GM21529 (cell line): Measurements from ENCODE around the gene TNFRSF6B.

Experiments
- ATAC-seq: cut with Tn5 transposase; IDR thresholded peaks from one replicate; pipeline ENCODE4 v1.9.1; 2021; ENCODE audit not compliant: unreplicated experiment

The TNFRSF6B gene

DNA sequence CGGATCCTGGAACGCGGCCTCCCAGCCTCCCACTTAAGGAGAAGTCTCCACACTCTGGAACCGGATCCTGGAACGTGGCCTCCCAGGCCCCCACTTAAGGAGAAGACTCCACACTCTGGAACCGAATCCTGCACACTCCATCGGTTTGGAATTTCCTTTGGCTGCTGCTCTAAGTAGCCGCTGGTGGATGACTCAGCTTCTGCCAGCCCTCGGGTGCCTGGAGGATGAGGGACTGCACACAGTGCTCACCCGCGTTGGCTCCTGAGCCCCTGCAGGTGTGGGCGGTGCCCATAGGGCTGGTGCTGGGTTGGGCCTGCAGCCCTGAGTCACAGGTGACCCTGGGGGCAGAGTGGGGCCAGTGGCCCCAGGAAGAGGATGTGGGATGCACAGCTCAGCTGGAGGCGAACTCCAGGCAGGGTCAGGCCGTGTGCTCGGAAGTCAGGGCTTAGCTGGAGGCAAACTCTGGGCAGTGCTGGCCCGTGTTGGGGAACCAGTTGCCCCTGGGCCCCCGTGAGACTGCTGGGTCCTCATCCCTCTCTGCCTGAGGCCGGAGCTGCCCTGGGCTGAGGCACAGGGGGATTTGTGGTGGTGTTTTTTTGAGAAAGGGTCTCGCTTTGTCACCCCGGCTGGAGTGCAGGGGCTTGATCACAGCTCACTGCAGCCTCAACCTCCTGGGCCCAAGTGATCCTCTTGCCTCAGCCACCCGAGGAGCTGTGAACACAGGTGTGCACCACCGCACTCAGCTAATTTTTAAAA lies 13.9 kb upstream of the TNFRSF6B start:
- ATAC-seq = no peak

DNA sequence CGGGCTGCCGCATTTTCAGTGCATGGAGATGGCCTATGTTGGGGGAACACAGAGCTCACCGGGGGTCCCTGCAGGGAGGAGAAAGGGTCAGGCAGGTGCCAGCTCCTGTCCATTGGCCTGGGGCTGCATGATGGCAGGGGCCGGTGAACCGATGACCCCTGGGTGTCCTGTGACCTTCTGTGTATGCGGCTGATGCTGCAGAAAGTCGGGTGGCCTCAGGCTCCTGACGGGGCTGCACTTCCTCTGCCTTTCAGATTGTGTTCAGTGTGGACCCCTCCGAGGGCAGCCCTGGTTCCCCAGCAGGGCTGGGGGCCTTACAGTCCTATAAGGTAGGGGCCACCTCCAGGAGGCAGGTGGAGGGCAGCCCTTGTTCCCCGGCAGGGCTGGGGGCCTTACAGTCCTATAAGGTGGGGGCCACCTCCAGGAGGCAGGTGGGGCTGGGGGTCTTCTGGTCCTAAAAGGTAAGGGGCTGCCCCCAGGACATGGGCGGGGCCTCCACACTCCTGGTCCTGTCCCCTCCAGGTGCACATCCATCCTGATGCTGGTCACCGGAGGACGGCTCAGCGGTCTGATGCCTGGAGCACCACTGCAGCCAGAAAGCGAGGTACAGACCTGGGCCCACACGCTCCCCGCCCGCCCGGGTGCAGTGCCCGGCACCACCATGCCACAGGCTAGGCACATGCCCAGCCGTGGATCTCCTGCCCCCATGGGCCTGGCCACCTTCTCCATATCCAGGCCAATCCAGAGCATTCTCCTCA lies 11.0 kb upstream of the TNFRSF6B start:
- ATAC-seq = no peak

DNA sequence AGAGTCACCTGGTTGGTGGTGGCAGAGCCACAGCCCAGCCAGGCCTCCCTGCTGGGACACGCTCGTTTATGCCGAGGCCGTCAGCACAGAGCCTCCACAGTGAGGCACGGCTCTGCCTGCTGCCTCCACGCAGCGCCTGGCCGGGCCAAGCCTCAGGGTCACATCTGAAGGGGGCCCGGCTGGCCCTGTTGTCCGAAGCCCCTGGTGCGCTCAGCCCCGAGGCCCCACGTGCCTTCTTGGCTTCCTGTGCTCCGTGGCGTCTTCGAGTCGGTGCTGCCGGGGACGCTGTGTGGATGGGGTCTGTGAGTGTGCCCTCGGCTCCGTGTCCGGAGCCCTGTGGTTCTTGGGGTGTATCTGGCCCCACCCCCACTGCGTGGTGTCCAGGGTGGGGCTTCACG lies 10.4 kb upstream of the TNFRSF6B start:
- no peak for ATAC-seq

DNA sequence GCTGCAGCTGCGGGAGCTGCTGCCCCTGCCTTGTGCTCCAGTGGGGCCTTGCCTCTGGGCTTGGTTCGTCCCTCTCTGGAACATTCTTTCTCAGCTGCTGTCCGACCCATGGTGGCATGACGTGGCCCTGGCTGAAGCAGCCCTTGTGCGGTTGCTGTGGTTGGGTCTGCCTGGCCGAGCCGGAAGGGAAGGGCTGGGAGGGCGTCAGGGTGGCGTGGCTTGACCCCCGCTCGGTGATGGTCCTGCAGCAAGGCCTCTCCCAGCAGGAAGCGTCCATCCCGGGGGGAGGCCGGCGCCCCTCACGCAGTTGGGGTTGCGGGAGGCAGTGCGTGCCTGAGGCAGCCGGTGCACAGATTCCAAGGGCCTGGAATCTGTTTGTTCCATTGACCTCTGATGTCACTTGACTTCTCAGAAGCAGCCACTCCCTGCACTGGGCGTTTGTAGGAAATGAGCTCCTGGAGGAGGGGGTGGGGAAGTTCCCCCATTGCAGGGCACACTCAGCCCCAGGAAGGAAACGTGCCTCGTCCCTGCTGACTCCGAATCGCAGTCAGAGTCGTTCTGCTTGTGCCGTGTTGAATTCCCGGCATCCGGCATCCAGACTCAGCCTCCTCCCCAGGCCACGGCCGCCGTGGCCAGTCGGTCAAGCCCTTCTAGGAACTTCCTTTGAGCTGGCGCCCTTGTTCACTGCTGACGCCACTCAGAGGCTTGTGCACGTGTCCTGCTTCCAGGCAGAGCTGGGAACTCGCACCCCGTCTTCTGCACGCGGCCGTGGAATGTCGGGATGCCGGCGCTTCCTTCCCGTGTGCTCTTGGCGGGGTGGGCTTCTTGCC lies 9.7 kb upstream of the TNFRSF6B start:
- no peak for ATAC-seq

DNA sequence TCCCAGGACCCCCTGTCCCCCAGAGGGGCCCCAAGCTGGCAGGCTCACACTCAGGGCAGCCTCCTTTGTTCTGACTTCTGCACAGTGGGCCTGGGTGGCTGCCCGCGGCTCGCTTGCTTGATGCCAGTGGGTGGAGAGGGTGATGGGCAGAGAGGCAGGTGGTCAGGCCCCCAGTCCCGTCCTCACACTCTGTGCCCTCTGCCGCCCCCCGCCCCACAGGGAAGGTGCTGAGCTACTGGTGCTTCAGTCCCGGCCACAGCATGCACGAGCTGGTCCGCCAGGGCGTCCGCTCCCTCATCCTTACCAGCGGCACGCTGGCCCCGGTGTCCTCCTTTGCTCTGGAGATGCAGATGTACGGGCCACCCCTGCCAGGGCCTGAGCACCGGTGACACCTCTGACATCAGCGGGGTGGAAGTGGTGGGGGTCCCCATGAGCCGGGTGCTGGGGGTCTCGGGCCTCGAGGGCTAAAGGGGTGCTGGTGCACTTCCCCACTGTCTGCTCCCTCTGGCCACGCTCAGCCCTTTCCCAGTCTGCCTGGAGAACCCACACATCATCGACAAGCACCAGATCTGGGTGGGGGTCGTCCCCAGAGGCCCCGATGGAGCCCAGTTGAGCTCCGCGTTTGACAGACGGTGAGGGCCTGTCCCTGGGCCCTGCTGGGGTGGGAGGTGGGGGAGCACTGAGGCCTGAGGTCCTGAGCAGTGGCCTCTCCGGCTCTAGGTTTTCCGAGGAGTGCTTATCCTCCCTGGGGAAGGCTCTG lies 8.9 kb upstream of the TNFRSF6B start:
- ATAC-seq = no peak

DNA sequence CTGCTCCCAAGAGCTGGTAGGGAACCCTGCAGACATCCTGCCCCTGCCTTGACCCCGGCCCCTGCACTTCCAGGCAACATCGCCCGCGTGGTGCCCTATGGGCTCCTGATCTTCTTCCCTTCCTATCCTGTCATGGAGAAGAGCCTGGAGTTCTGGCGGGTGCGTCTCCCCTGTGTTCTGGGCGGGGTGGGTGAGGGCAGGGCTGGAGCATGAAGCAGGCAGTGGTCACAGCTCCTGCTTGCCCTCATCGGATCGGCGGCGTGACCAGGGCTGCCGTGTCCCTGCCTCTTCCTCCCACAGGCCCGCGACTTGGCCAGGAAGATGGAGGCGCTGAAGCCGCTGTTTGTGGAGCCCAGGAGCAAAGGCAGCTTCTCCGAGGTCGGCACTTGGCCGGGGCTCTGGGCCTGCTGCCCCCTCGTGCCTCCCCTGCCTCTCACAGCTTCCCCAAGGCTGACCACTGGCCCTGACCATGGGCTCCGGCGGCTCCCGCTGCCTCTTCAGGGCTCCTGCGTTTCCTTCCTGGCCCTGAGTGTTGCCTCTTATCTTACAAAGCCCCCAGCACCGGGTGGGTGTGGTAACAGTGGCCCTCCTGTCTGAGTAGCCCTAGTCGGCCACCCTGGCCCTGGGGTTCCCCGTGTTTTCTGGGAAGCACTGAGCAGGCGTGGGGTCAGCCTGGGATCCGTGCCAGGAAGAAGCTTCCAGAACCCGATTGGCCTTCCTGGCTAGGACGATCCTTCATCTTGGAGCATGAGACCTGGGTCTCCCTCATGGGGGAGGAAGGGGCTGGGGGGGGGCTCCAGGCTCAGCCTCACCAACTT lies 8.0 kb upstream of the TNFRSF6B start:
- ATAC-seq = no peak

DNA sequence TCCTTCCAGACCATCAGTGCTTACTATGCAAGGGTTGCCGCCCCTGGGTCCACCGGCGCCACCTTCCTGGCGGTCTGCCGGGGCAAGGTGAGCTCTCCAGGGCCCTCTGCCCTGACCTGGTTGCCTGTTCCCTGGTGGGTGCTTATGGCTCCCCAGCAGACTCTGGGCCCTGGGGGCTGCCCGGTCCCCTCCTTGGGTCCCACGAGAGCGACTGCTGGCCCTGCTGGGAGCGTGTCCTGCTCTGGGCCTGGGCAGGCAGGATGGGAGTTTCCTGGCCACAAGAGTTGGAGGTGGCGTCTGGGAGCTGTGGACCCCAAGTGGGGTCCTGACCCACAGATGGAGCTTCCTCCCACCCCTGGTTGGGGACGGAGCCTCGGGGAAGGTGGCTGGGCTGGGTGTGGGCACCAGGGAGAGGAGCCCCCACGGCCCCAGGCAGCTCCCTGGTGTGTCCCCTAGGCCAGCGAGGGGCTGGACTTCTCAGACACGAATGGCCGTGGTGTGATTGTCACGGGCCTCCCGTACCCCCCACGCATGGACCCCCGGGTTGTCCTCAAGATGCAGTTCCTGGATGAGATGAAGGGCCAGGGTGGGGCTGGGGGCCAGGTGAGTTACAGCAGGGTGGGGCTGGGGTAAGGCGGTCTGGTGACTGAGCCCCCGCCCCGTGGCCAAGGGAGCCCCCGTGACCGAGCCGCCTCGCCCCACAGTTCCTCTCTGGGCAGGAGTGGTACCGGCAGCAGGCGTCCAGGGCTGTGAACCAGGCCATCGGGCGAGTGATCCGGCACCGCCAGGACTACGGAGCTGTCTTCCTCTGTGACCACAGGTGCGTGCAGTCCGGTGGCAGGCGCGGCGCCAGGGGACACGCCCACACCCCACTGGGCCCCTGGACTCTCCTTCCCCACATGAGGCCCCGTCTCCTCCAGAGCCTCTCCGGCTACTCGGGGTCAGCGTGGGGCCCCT lies 7.1 kb upstream of the TNFRSF6B start:
- no peak for ATAC-seq

DNA sequence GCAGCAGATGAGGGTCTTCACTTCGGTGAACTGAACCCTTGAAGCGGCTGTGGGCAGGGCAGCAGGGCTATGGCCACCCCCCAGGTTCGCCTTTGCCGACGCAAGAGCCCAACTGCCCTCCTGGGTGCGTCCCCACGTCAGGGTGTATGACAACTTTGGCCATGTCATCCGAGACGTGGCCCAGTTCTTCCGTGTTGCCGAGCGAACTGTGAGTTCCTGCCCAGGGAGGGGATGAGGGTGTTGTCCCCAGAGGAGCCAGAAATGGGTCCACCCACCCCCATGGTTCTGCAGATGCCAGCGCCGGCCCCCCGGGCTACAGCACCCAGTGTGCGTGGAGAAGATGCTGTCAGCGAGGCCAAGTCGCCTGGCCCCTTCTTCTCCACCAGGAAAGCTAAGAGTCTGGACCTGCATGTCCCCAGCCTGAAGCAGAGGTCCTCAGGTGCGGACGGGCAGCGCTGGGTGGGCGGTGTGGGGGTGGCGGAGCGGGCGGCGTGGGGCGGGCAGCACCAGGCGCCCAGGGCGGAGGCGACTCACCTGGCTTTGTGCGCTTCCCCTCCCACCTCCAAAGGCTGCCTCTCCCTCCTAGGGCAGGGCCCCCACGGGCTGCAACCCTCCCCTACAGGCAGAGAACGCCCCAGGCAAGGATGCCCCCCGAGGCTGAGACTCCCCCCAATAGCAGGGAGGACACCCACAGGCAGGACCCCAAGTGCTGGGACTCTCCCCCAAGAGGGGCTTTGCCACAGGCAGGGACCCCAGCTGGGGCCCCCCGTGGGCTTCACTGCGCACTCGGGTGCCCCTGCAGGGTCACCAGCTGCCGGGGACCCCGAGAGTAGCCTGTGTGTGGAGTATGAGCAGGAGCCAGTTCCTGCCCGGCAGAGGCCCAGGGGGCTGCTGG lies 6.2 kb upstream of the TNFRSF6B start:
- ATAC-seq = no peak

DNA sequence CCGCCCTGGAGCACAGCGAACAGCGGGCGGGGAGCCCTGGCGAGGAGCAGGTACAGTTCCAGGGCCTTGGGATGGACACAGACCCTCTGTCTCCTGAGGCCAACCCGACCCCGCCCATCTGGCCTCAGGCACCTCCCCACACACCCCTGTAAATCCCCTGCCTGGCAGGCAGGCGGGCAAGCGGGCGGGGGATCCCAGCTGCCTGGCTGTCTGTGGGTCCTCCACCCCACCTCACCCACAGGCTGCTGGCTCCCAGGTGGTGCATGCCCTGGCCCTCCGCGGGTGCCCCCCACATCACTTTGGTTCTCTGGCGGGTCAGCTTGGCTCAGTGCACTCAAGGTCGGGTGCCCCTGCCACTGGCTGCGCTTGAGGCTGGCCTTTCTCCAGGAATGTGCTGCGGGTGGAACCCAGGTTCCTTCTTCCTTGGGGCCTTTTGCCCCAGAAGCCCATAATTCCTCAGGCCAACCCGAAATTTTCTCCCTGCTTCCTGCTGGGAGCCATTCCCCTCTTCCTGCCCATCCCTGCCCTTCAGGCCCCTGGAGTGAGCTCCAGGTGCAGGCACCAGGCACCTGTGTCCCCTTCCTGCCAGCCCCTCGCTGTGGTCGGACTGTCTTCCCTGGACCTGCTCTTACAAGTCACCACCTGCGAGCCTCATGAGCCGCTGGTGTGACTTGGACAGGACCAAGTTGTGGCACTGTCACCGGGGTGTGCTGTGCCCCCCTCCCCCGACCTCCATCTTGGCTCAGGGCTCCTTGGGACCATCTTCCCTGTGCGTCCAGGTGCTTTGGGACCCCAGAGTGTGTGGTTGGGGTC lies 5.3 kb upstream of the TNFRSF6B start:
- ATAC-seq = no peak

DNA sequence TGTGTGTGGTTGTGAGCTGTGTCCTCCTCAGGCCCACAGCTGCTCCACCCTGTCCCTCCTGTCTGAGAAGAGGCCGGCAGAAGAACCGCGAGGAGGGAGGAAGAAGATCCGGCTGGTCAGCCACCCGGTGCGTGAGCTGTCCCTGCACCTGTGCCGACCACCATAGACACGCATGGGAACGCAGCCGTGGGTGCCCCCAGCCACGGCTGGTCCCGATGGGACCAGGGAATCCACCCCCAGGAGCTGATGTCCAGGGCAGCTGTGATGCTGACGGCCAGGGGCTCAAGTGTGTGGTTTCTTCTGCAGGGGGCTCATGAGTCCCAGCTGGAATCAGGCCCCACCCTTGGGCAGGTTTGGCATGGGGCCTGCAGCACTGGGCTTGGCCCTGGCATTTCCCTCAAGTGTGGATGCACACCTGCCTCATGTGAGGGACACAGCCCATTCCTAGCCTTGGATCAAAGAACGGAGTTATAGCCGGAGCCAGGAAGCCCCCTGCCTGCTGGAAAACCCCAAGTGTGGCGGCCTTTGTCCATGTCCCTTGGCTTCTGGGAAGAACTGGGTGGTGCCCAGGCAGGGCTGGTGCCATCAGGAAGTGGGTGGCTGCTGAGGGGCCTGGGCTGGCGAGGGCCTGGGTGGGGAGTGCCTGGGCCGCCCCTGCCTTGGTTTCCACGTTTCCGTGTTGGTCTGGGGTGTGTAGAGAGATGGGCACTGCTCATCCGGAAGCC lies 4.6 kb upstream of the TNFRSF6B start:
- ATAC-seq = no peak

DNA sequence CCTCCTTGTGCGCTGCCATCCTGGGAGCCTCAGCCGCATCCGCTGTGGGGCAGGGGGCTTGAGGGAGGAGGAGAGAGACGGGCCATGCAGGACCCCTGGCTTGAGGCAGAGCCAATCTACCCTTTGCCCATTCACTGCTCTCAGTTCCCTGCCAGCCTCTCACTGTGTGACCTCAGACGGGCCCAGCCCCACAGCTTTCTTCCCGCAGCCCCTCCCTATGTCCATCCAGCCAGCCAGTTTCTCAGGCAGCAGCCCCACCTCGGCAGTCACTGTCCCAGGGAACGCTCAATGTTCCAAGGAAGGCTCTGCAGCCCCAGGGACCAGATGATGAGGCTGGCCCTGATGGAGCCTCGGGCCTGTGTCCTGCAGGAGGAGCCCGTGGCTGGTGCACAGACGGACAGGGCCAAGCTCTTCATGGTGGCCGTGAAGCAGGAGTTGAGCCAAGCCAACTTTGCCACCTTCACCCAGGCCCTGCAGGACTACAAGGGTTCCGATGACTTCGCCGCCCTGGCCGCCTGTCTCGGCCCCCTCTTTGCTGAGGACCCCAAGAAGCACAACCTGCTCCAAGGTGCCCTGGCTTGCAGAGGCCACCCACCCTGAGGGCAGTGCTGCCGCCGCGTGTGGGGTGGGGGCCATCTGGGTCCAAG lies 3.9 kb upstream of the TNFRSF6B start:
- no peak for ATAC-seq

DNA sequence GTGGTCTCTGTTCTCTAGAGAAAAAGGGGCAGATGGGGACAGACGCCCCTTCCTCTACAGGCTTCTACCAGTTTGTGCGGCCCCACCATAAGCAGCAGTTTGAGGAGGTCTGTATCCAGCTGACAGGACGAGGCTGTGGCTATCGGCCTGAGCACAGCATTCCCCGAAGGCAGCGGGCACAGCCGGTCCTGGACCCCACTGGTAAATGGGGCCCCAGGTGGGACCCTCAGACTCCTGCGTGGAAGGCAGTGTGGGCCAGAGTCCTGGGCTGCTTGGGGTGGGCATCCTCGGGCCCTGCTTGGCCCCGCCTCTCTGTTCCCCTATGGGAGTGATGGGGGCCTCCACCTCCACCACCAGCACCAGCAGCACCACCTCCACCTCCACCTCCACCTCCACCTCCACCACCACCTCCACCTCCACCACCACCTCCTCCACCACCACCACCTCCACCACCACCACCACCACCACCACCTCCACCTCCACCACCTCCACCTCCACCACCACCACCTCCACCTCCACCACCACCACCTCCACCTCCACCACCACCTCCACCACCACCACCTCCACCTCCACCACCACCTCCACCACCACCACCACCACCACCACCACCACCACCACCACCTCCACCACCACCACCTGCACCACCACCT lies 3.2 kb upstream of the TNFRSF6B start:
- ATAC-seq = no peak

DNA sequence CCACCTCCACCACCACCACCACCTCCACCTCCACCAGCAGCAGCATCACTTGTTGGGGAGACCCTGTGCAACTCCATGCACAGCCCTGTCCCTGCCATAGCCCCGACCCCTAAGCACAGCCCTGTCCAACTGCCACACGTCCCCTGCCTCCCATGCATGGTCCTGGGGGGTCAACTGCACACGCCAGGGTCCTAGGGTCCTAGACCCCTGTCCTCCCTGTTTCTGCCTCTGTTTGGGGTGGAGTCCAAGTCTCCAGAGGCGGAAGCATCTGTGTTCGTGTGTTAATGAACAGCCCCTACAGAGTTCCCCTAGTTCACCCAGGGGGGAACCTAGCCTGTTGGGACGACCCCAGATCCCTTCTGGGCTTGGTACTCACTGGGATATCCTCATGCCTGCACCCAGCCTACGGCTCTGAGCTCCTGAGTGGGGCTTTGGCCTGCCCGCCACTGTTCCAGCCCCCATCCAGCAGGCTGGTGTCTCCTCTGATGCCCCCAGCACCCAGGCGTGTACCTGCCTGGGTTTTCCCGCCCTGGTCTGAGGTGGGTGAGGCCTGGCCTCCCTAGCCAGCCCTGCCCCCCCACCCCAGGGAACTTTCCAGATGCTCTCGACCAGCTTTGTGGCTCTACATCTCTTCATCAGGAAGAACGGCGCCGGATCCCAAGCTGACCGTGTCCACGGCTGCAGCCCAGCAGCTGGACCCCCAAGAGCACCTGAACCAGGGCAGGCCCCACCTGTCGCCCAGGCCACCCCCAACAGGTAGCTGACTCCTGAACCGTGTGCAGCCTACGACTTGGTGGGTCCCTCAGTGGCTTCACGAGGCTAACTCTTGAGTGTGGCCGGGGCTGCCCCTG lies 2.5 kb upstream of the TNFRSF6B start:
- ATAC-seq = no peak

DNA sequence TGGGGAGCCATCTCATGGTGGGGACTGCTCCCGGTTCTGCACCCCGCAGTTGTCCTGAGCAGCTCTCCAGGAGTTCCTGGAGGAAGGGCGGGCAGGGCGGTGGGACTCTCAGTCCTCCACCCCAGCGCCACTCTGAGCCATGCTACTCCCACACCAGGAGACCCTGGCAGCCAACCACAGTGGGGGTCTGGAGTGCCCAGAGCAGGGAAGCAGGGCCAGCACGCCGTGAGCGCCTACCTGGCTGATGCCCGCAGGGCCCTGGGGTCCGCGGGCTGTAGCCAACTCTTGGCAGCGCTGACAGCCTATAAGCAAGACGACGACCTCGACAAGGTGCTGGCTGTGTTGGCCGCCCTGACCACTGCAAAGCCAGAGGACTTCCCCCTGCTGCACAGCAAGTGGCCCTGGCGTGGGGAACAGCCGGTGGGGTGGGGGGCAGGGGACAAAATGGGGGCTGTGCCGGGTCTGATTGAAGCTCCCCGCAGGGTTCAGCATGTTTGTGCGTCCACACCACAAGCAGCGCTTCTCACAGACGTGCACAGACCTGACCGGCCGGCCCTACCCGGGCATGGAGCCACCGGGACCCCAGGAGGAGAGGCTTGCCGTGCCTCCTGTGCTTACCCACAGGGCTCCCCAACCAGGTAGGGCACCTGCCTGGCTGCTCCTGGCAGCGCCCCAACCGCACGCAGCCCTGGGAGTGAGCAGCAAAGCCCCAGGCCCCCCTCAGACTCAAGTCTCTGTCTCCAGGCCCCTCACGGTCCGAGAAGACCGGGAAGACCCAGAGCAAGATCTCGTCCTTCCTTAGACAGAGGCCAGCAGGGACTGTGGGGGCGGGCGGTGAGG lies 1.6 kb upstream of the TNFRSF6B start:
- ATAC-seq = no peak
